ENCODE data around the gene PPP4R3C. TPM values are rescaled to one million over a fixed set of nuclear protein-coding genes. Genes with fewer than 3 reads are reported as not detected.

Gene PPP4R3C
- total and polyA plus RNA-seq, 2 donors (not counting 3 experiments of a cell fraction or from before 2014, with no cell fraction given) = not detected

DNA sequence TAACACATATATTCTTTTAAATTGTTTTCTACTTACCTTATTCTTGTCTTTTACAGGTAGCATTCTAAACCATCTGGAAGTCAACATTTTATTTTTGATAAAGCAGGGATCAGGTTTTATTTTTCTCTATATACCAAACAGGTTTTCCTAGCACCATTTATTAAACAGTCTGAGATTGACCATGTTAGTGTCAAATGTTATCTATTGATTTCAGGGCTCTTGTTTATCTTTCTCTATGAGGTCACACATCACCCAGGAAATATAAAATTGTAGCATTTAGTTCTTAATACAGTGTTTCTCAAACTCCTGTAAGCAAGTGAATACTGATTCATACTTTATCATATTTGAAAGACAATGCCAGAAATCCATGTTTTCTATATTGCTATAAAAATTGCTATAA lies 28.1 kb downstream of the PPP4R3C start:
- Histone ChIP-seq H3K9me3 (replicated peaks; ENCODE audit: control insufficient read depth, insufficient read depth, low read length) (no peaks in the 10 kb centered on the region), H3K4me2 (ENCODE audit: insufficient read depth, low read length) (no peak overlapping the region), H2AFZ (ENCODE audit: low read depth, low read length) (no peak overlapping the region), H3K4me3 (replicated peaks in 1 of 3; ENCODE audit: insufficient read depth in 1 of 3, low read depth in 1 of 3, low read length in 3 of 3) (no peak overlapping the region), H3K9ac (replicated peaks; ENCODE audit: extremely low read depth, insufficient read depth, low read length) (no peak overlapping the region), H4K20me1 (replicated peaks; ENCODE audit: control insufficient read depth, extremely low read depth, insufficient read depth, low read length) (no peaks in the 10 kb centered on the region), H3K79me2 (ENCODE audit: control insufficient read depth, insufficient read depth, low read length) (no peaks in the 10 kb centered on the region), H3K9me1 (replicated peaks; ENCODE audit: control insufficient read depth, extremely low read depth, insufficient read depth, low read length) (no peaks in the 10 kb centered on the region), H3K27me3 (ENCODE audit: control insufficient read depth in 2 of 2, insufficient read depth in 2 of 2, low read length in 2 of 2) (no peaks in the 10 kb centered on the region), H3K27ac (ENCODE audit: insufficient read depth, low read depth, low read length) (no peak overlapping the region), H3K4me1 (ENCODE audit: control insufficient read depth, extremely low read depth, insufficient read depth, low read length) (peaks cover 2% of the 10 kb centered on the region), H3K36me3 (ENCODE audit: control insufficient read depth in 2 of 2, extremely low read depth in 1 of 2, insufficient read depth in 2 of 2, low read length in 2 of 2) (no peaks in the 10 kb centered on the region)
- DNase-seq (ENCODE audit: low read depth, low spot score) (no peak), FAIRE-seq (no peak)
- dilution Hi-C loops (cut with MboI; ENCODE audit: extremely low pct_ligation_motif_present, low sequenced_read_pairs) (no loop called here), intact Hi-C loops (cut with micrococcal nuclease) (no loop called here)
- ChIA-PET POLR2A (no interaction called here), CTCF (no interaction called here)
- TF ChIP-seq, protein P1, sequence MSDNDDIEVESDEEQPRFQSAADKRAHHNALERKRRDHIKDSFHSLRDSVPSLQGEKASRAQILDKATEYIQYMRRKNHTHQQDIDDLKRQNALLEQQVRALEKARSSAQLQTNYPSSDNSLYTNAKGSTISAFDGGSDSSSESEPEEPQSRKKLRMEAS (IDR thresholded peaks at IDR 0.05; ENCODE audit: insufficient read depth, insufficient read length) = no peak
- TF ChIP-seq, protein P2, sequence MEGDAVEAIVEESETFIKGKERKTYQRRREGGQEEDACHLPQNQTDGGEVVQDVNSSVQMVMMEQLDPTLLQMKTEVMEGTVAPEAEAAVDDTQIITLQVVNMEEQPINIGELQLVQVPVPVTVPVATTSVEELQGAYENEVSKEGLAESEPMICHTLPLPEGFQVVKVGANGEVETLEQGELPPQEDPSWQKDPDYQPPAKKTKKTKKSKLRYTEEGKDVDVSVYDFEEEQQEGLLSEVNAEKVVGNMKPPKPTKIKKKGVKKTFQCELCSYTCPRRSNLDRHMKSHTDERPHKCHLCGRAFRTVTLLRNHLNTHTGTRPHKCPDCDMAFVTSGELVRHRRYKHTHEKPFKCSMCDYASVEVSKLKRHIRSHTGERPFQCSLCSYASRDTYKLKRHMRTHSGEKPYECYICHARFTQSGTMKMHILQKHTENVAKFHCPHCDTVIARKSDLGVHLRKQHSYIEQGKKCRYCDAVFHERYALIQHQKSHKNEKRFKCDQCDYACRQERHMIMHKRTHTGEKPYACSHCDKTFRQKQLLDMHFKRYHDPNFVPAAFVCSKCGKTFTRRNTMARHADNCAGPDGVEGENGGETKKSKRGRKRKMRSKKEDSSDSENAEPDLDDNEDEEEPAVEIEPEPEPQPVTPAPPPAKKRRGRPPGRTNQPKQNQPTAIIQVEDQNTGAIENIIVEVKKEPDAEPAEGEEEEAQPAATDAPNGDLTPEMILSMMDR (IDR thresholded peaks at IDR 0.05; ENCODE audit: extremely low read depth in 1 of 2, insufficient read depth in 1 of 2, low read depth in 1 of 2, low read length in 2 of 2) = no peak
- TF ChIP-seq GATA2 (IDR thresholded peaks at IDR 0.05; ENCODE audit: insufficient read depth, insufficient read length, low read depth, low read length) (no peak), POLR2AphosphoS5 (IDR thresholded peaks at IDR 0.05; ENCODE audit: insufficient read depth, low read depth, low read length) (no peak), JUN (IDR thresholded peaks at IDR 0.05; ENCODE audit: borderline replicate concordance, insufficient read depth, insufficient read length, low read depth) (no peak), POLR2A (IDR thresholded peaks at IDR 0.05; ENCODE audit: low read depth, low read length) (no peak), FOS (IDR thresholded peaks at IDR 0.05; ENCODE audit: borderline replicate concordance, insufficient read depth, low read length) (no peak), EZH2 (IDR thresholded peaks at IDR 0.05; ENCODE audit: borderline replicate concordance, low read depth, low read length, severe bottlenecking) (no peak), MYC (IDR thresholded peaks at IDR 0.05; ENCODE audit: low read depth, low read length) (no peak)
- no TSS peak for BruUV-seq (replicated peaks)

Other genes with a start within 250 kb of the PPP4R3C start
- gene DCAF8L2, start 127.0 kb upstream of the PPP4R3C start, total RNA-seq = 0.15 TPM in 1 of 2 replicates, not detected in the other
- gene DCAF8L2, start 127.0 kb upstream of the PPP4R3C start, polyA plus RNA-seq = 0.36 and 0.41 TPM in 2 replicates